Fibroblast of lung (primary cell): ENCODE results near the gene CLEC16A.

Source experiments
- EZH2 ChIP-seq: IDR thresholded peaks from 2 replicates; pipeline ENCODE4 v1.5.1; 2012; ENCODE audit warnings: low read length, control low read depth, mild to moderate bottlenecking; ENCODE audit errors: missing control alignments
- TF ChIP-seq, protein P1 (sequence below), 2 donors: IDR thresholded peaks in 1 of 2; conservative IDR thresholded peaks in 1 of 2; 1 replicate in 1 of 2; 2 replicates in 1 of 2; pipeline ENCODE4 v1.5.1; 2011 to 2012; ENCODE audit warnings: low read length in 2 of 2, control low read depth in 1 of 2, inconsistent platforms in 1 of 2, low read depth in 1 of 2, mild to moderate bottlenecking in 1 of 2

DNA sequence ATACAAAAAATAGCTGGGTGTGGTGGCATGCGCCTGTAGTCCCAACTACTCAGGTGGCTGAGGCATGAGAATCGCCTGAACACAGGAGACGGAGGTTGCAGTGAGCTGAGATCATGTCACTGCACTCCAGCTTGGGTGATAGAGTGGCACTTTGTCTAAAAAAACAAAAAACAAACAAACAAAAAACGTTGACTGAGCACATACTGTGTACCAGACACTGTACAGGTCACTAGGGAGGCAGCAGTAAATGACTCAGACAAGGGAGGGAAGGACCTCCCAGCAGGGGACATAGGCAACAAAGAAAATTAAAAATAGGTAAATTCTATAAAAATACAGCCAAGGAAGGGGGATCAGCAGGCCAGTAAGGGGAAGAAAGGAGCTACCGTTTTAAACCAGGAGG, 247.3 kb downstream of the CLEC16A start:
- TF ChIP-seq, protein P1, sequence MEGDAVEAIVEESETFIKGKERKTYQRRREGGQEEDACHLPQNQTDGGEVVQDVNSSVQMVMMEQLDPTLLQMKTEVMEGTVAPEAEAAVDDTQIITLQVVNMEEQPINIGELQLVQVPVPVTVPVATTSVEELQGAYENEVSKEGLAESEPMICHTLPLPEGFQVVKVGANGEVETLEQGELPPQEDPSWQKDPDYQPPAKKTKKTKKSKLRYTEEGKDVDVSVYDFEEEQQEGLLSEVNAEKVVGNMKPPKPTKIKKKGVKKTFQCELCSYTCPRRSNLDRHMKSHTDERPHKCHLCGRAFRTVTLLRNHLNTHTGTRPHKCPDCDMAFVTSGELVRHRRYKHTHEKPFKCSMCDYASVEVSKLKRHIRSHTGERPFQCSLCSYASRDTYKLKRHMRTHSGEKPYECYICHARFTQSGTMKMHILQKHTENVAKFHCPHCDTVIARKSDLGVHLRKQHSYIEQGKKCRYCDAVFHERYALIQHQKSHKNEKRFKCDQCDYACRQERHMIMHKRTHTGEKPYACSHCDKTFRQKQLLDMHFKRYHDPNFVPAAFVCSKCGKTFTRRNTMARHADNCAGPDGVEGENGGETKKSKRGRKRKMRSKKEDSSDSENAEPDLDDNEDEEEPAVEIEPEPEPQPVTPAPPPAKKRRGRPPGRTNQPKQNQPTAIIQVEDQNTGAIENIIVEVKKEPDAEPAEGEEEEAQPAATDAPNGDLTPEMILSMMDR (conservative IDR thresholded peaks at IDR 0.05 in 1 of 2, IDR thresholded peaks at IDR 0.05 in 1 of 2; ENCODE audit: low read depth in 1 of 2, low read length in 2 of 2): no peak
- no peak for TF ChIP-seq EZH2
